B cell (primary cell): Measurements from ENCODE around the gene UBE2D3. TPM values are rescaled to one million over a fixed set of nuclear protein-coding genes. Genes with fewer than 3 reads are reported as not detected.

ENCODE experiments used
- ATAC-seq: fragments of 200-7000 bp; cut with Tn5 transposase; one replicate; pipeline ENCODE4 v1.10.0; 2021; ENCODE audit warnings: low read depth, mild to moderate bottlenecking, moderate number of reproducible peaks, moderate library complexity
- CTCF ChIA-PET: fragments of 350-600 bp; sonication (Branson Sonifier 250); formaldehyde crosslinking; loops from one replicate; lab custom pipeline; 2021; ENCODE audit warnings: antibody characterized with exemption, inconsistent platforms; lab: Charles Lee
- POLR2A ChIA-PET: fragments of 350-600 bp; sonication (Branson Sonifier 250); formaldehyde crosslinking; loops from one replicate; lab custom pipeline; 2021; ENCODE audit warnings: antibody characterized with exemption; lab: Charles Lee
- DNase-seq: peaks from one replicate; pipeline ENCODE4 v3.0.0; 2013
- H2AFZ ChIP-seq: 2 replicates; pipeline ENCODE4 v1.6.1; 2012; ENCODE audit warnings: mild to moderate bottlenecking, low read depth, low read length; ENCODE audit not compliant: insufficient read depth, poor library complexity, severe bottlenecking
- H3K27ac ChIP-seq, 2 donors: 1 replicate in 1 of 2; 2 replicates in 1 of 2; pipeline ENCODE4 v1.5.1; 2012 to 2013; ENCODE audit warnings: low read length in 2 of 2, mild to moderate bottlenecking in 2 of 2, moderate library complexity in 1 of 2
- H3K27me3 ChIP-seq, 4 experiments: fragments of 200-600 bp in 1 of 4; sonication (generic) in 1 of 4; replicated peaks in 1 of 4; 1 replicate in 2 of 4; 2 replicates in 2 of 4; pipeline versions ENCODE4 v1.6.1 to v1.7.0; 2013 to 2016; ENCODE audit warnings: low read length in 3 of 4, mild to moderate bottlenecking in 2 of 4, mixed read lengths in 1 of 4, moderate library complexity in 1 of 4; ENCODE audit not compliant: insufficient read depth in 4 of 4, control insufficient read depth in 3 of 4; ENCODE audit errors: control extremely low read depth in 1 of 4
- H3K36me3 ChIP-seq, 2 experiments: replicated peaks in 1 of 2; 1 replicate in 1 of 2; 2 replicates in 1 of 2; pipeline versions ENCODE4 v1.6.1 to v1.7.1; 2013; ENCODE audit warnings: low read length in 1 of 2; ENCODE audit not compliant: insufficient read depth in 2 of 2, control insufficient read depth in 1 of 2; ENCODE audit errors: control extremely low read depth in 1 of 2, extremely low read depth in 1 of 2
- H3K4me1 ChIP-seq, 2 donors: fragments of 200-600 bp in 1 of 2; sonication (generic) in 1 of 2; 1 replicate in 1 of 2; 2 replicates in 1 of 2; pipeline versions ENCODE4 v1.5.1 to v1.6.1; 2013 to 2017; ENCODE audit warnings: low read length in 2 of 2; ENCODE audit not compliant: control insufficient read depth in 2 of 2, insufficient read depth in 2 of 2
- H3K4me2 ChIP-seq: replicated peaks from 2 replicates; pipeline ENCODE3; 2012; ENCODE audit warnings: mild to moderate bottlenecking, low read depth, low read length; ENCODE audit not compliant: poor library complexity, severe bottlenecking
- H3K4me3 ChIP-seq, 5 experiments: fragments of 200-600 bp in 1 of 5; sonication (generic) in 1 of 5; 1 replicate in 3 of 5; 2 replicates in 2 of 5; pipeline versions ENCODE4 v1.5.1 to v1.7.0; 2011 to 2016; ENCODE audit warnings: low read length in 4 of 5, mild to moderate bottlenecking in 4 of 5, low read depth in 2 of 5, control low read depth in 1 of 5, moderate library complexity in 1 of 5; ENCODE audit not compliant: insufficient read depth in 1 of 5; ENCODE audit errors: control extremely low read depth in 1 of 5, extremely low read depth in 1 of 5
- H3K79me2 ChIP-seq: fragments of 200-600 bp; sonication (generic); one replicate; pipeline ENCODE4 v1.6.0; 2016; ENCODE audit warnings: low read length; ENCODE audit not compliant: control insufficient read depth, insufficient read depth
- H3K9ac ChIP-seq: fragments of 200-600 bp; sonication (generic); 2 replicates; pipeline ENCODE4 v1.6.1; 2017; ENCODE audit warnings: mild to moderate bottlenecking, low read length, moderate library complexity
- H3K9me3 ChIP-seq, 3 donors: one replicate each; pipeline versions ENCODE4 v1.6.1 to v1.7.1; 2013; ENCODE audit warnings: low read length in 2 of 3; ENCODE audit not compliant: control insufficient read depth in 2 of 3, insufficient read depth in 1 of 3; ENCODE audit errors: control extremely low read depth in 1 of 3
- H4K20me1 ChIP-seq: 2 replicates; pipeline ENCODE4 v1.6.0; 2012; ENCODE audit warnings: mild to moderate bottlenecking, low read length; ENCODE audit not compliant: insufficient read depth, control insufficient read depth, poor library complexity, severe bottlenecking
- H3K27ac Mint-ChIP-seq: one replicate; pipeline ENCODE4 v1.8.0; 2021; ENCODE audit warnings: mixed read lengths
- H3K27me3 Mint-ChIP-seq: one replicate; pipeline ENCODE4 v1.8.0; 2021; ENCODE audit warnings: mixed read lengths
- H3K4me1 Mint-ChIP-seq: one replicate; pipeline ENCODE4 v1.8.0; 2021; ENCODE audit warnings: mixed read lengths
- H3K4me3 Mint-ChIP-seq: one replicate; pipeline ENCODE4 v1.8.0; 2021; ENCODE audit warnings: mixed read lengths
- H3K9me3 Mint-ChIP-seq: one replicate; pipeline ENCODE4 v1.8.0; 2022; ENCODE audit warnings: mixed read lengths; ENCODE audit not compliant: insufficient read depth
- CTCF ChIP-seq: fragments of 200-600 bp; IDR thresholded peaks from one replicate; pipeline ENCODE4 v1.8.0; 2022; ENCODE audit warnings: antibody characterized with exemption, mild to moderate bottlenecking
- EZH2 ChIP-seq: IDR thresholded peaks from 2 replicates; pipeline ENCODE4 v1.6.1; 2012; ENCODE audit warnings: borderline replicate concordance, low read depth, mild to moderate bottlenecking, moderate library complexity, low read length; ENCODE audit not compliant: insufficient read depth, poor library complexity, severe bottlenecking
- WGBS: methylation state at CpG from one replicate; pipeline ENCODE4 v1.1.5; 2013; ENCODE audit warnings: missing lambda C conversion rate; ENCODE audit not compliant: insufficient coverage; 5-methylcytosine and 5-hydroxymethylcytosine counted together
- intact Hi-C: fragments of 100-400 bp; cut with micrococcal nuclease; formaldehyde crosslinking; loops from one replicate; pipeline ENCODE4 v1.10.0; 2022
- polyA plus RNA-seq: library from polyadenylated mRNA; depleted of rRNA; stranded (reverse); fragments of >200 nt; gene quantifications from 2 replicates; pipeline ENCODE4 v1.2.3, GENCODE V29; 2012
- total RNA-seq, 2 donors: library from RNA; stranded (reverse); fragments of 120-200 nt in 1 of 2; gene quantifications; 1 replicate in 1 of 2; 2 replicates in 1 of 2; pipeline versions ENCODE4 v1.2.3 to v1.2.4, GENCODE V29; 2013 to 2022

UBE2D3 gene
- total and polyA plus RNA-seq, 2 donors (not counting 1 experiment from before 2014, with no cell fraction given), result 223 to 264 TPM

GRCh38 chr4:102758241-102759160, 68.8 kb downstream of the UBE2D3 start:
- Histone ChIP-seq H3K9ac (peak overlapping the region; percentile 93), H3K4me2 (peak overlapping the region; percentile 90), H3K27ac (peak overlapping the region; percentile 4 to 98), H2AFZ (no peak overlapping the region), H3K79me2 (peaks cover 68% of the 10 kb centered on the region), H3K4me1 (peaks cover 29 to 35% of the 10 kb centered on the region in 2 donors), H4K20me1 (no peaks in the 10 kb centered on the region), H3K27me3 (no peaks in the 10 kb centered on the region), H3K9me3 (no peaks in the 10 kb centered on the region), H3K4me3 (peak overlapping the region in 1 of 5 experiments; percentile 69), H3K36me3 (peaks cover 0 to 2% of the 10 kb centered on the region in 2 experiments)
- H3K4me3 Mint-ChIP-seq, result peak overlapping the region; percentile 96
- ChIA-PET CTCF (no interaction called here), POLR2A (interaction anchor here (0.7 kb wide), 2 partner anchors 12 to 110 kb away, joined by 3 to 6 read pairs; partner anchors contain the start of gene CISD2)
- no peak for ATAC-seq
- intact Hi-C loops, result no loop called here
- no peaks in the 10 kb centered on the region for H3K9me3 Mint-ChIP-seq
- H3K4me1 Mint-ChIP-seq, result peaks cover 56% of the 10 kb centered on the region
- DNase-seq, result no peak
- TF ChIP-seq CTCF (no peak), EZH2 (no peak)
- H3K27ac Mint-ChIP-seq, result peak overlapping the region; percentile 42
- 100% methylated on average over 1 of the region's 11 CpGs for WGBS
- no peaks in the 10 kb centered on the region for H3K27me3 Mint-ChIP-seq

- Histone ChIP-seq H3K27me3 (no peaks in the 10 kb centered on the region), H3K9me3 (no peaks in the 10 kb centered on the region), H3K4me2 (peak overlapping the region; percentile 16), H3K36me3 (peaks cover 0 to 2% of the 10 kb centered on the region in 2 experiments), H3K4me3 (no peak overlapping the region), H3K9ac (no peak overlapping the region), H3K79me2 (peaks cover 74% of the 10 kb centered on the region), H3K27ac (peak overlapping the region in 1 of 2 donors; percentile 72), H3K4me1 (peaks cover 29 to 35% of the 10 kb centered on the region in 2 donors), H2AFZ (no peak overlapping the region), H4K20me1 (no peaks in the 10 kb centered on the region)
- intact Hi-C loops, result no loop called here
- TF ChIP-seq EZH2 (no peak), CTCF (no peak)
- Mint-ChIP-seq H3K4me3 (peak overlapping the region; percentile 21), H3K4me1 (peaks cover 56% of the 10 kb centered on the region), H3K27ac (peak overlapping the region; percentile 17), H3K27me3 (no peaks in the 10 kb centered on the region), H3K9me3 (no peaks in the 10 kb centered on the region)
- POLR2A ChIA-PET, result no interaction called here
- no peak for DNase-seq
- no peak for ATAC-seq
- CTCF ChIA-PET, result no interaction called here
- WGBS, result 78% methylated on average over 1 of the region's 1 CpG
Observed at GRCh38 chr4:102757681-102758080, 69.7 kb downstream of the UBE2D3 start.
